Esophagus muscularis mucosa (tissue), 4 donors: Measurements from ENCODE around the gene NAA20. TPM values are rescaled to one million over a fixed set of nuclear protein-coding genes. Genes with fewer than 3 reads are reported as not detected.
A peak's percentile ranks its signal among the peaks of the same experiment; 100 is the strongest.

ENCODE experiments used
- DNase-seq: peaks from one replicate; pipeline ENCODE4 v3.0.0-alpha.2; 2017; ENCODE audit errors: extremely low spot score
- H3K27ac ChIP-seq, 4 donors: fragments of 200-600 bp; sonication (generic); replicated peaks in 1 of 4; 1 replicate in 3 of 4; 2 replicates in 1 of 4; pipeline ENCODE4 v1.5.1; 2016 to 2019; ENCODE audit warnings: mild to moderate bottlenecking in 1 of 4
- H3K27me3 ChIP-seq, 4 donors: fragments of 200-600 bp; sonication (generic); one replicate each; pipeline versions ENCODE4 v1.5.1 to v1.6.0; 2016 to 2019
- H3K36me3 ChIP-seq, 4 donors: fragments of 200-600 bp; sonication (generic); one replicate each; pipeline ENCODE4 v1.5.1; 2016 to 2019
- H3K4me1 ChIP-seq, 4 donors: fragments of 200-600 bp; sonication (generic); one replicate each; pipeline ENCODE4 v1.5.1; 2016 to 2019
- H3K4me3 ChIP-seq, 4 donors: fragments of 200-600 bp; sonication (generic); 1 replicate in 2 of 4; 2 replicates in 2 of 4; pipeline ENCODE4 v1.5.1; 2016 to 2019; ENCODE audit warnings: mild to moderate bottlenecking in 4 of 4, moderate library complexity in 1 of 4
- H3K9me3 ChIP-seq, 4 donors: fragments of 200-600 bp; sonication (generic); 1 replicate in 3 of 4; 2 replicates in 1 of 4; pipeline ENCODE4 v1.5.1; 2016 to 2019
- CTCF ChIP-seq, 3 experiments: fragments of 200-600 bp in 2 of 3; fragments of 450-650 bp in 1 of 3; sonication (generic) in 2 of 3; IDR thresholded peaks; one replicate each; pipeline ENCODE4 v1.5.1; 2017 to 2019; ENCODE audit warnings: antibody characterized with exemption in 3 of 3, mild to moderate bottlenecking in 2 of 3, moderate library complexity in 1 of 3
- EP300 ChIP-seq: sonication (generic); formaldehyde crosslinking; IDR thresholded peaks from one replicate; pipeline ENCODE4 v1.6.1; 2017; ENCODE audit warnings: antibody characterized with exemption
- POLR2A ChIP-seq: fragments of 450-650 bp; IDR thresholded peaks from one replicate; pipeline ENCODE4 v1.6.1; 2017; ENCODE audit warnings: antibody characterized with exemption, moderate library complexity, mild to moderate bottlenecking, low read depth
- POLR2AphosphoS5 ChIP-seq, 2 donors: sonication (generic); formaldehyde crosslinking; IDR thresholded peaks; one replicate each; pipeline ENCODE4 v1.6.1; 2017; ENCODE audit warnings: antibody characterized with exemption in 2 of 2
- WGBS: methylation state at CpG from one replicate; pipeline ENCODE4 v1.1.5; 2018; 5-methylcytosine and 5-hydroxymethylcytosine counted together
- intact Hi-C: fragments of 100-400 bp; cut with DNase I; formaldehyde crosslinking; loops from one replicate; pipeline ENCODE4 v1.15.1; 2023
- total RNA-seq, 4 donors: library from RNA; depleted of rRNA; stranded (reverse); fragments of >200 nt; gene quantifications; one replicate each; pipeline versions ENCODE4 v1.1.0 to v1.2.1, GENCODE V29; 2016

NAA20 gene
- total RNA-seq, 4 donors from 2014 or later, result 29.5 to 38.5 (median 34.8) TPM

- WGBS, result 32% methylated on average over 5 of the region's 5 CpGs
- H3K36me3 ChIP-seq, result peaks cover 0 to 11% (median 3%) of the 10 kb centered on the region in 4 donors
- no peaks in the 10 kb centered on the region for H3K27me3 ChIP-seq
- TF ChIP-seq POLR2A (no peak), EP300 (no peak), CTCF (IDR thresholded peaks at IDR 0.05) (no peak), POLR2AphosphoS5 (IDR thresholded peaks at IDR 0.05) (no peak)
- H3K9me3 ChIP-seq, result no peaks in the 10 kb centered on the region
- peak overlapping the region; percentile 60 to 66 (median 64) for H3K4me3 ChIP-seq
- peaks cover 71 to 93% (median 86%) of the 10 kb centered on the region in 4 donors for H3K4me1 ChIP-seq
- no peak for DNase-seq
- peak overlapping the region; percentile 92 to 93 (median 92) for H3K27ac ChIP-seq
- intact Hi-C loops, result loop anchor here (5.0 kb wide), 1 partner anchor 90 kb away; no protein-coding TSS in a partner anchor
Observed at GRCh38 chr20:19977373-19977770, 39.8 kb upstream of the NAA20 start.

GRCh38 chr20:19978511-19979210 is 38.5 kb upstream of the NAA20 start:
- TF ChIP-seq CTCF (IDR thresholded peaks at IDR 0.05), result no peak
- TF ChIP-seq POLR2A, result no peak
- no peak for TF ChIP-seq POLR2AphosphoS5 (IDR thresholded peaks at IDR 0.05)
- TF ChIP-seq EP300, result no peak
- H3K36me3 ChIP-seq, result peaks cover 0 to 12% (median 3%) of the 10 kb centered on the region in 4 donors
- peak overlapping the region; percentile 92 to 93 (median 92) for H3K27ac ChIP-seq
- 71% methylated on average over 6 of the region's 6 CpGs for WGBS
- DNase-seq, result no peak
- H3K4me1 ChIP-seq, result peaks cover 73 to 96% (median 82%) of the 10 kb centered on the region in 4 donors
- intact Hi-C loops, result loop anchor here (5.0 kb wide), 1 partner anchor 91 kb away; no protein-coding TSS in a partner anchor
- no peaks in the 10 kb centered on the region for H3K9me3 ChIP-seq
- peak overlapping the region in 1 of 4 donors; percentile 60 for H3K4me3 ChIP-seq
- H3K27me3 ChIP-seq, result no peaks in the 10 kb centered on the region

- WGBS, result 91% methylated on average over 8 of the region's 8 CpGs
- Histone ChIP-seq H3K4me3 (no peak overlapping the region), H3K9me3 (no peaks in the 10 kb centered on the region), H3K27ac (peak overlapping the region; percentile 13 to 93 (median 54)), H3K4me1 (peaks cover 79 to 95% (median 83%) of the 10 kb centered on the region in 4 donors), H3K36me3 (peaks cover 0 to 8% (median 3%) of the 10 kb centered on the region in 4 donors), H3K27me3 (no peaks in the 10 kb centered on the region)
- intact Hi-C loops, result no loop called here
- no peak for DNase-seq
- TF ChIP-seq CTCF (IDR thresholded peaks at IDR 0.05), result no peak
- TF ChIP-seq POLR2A, result no peak
- TF ChIP-seq POLR2AphosphoS5 (IDR thresholded peaks at IDR 0.05), result no peak
- no peak for TF ChIP-seq EP300
Observed at GRCh38 chr20:19981031-19981451, 36.1 kb upstream of the NAA20 start.

- peaks cover 0 to 23% (median 9%) of the 10 kb centered on the region in 4 donors for H3K36me3 ChIP-seq
- H3K9me3 ChIP-seq, result no peaks in the 10 kb centered on the region
- H3K4me1 ChIP-seq, result peaks cover 60 to 76% (median 71%) of the 10 kb centered on the region in 4 donors
Observed at GRCh38 chr20:19986419-19986818, 30.7 kb upstream of the NAA20 start.

GRCh38 chr20:19987046-19987445 is 30.1 kb upstream of the NAA20 start:
- H3K4me1 ChIP-seq, result peaks cover 60 to 76% (median 71%) of the 10 kb centered on the region in 4 donors
- no peak for TF ChIP-seq POLR2A
- no peak for TF ChIP-seq POLR2AphosphoS5 (IDR thresholded peaks at IDR 0.05)
- TF ChIP-seq CTCF (IDR thresholded peaks at IDR 0.05), result no peak
- no peak for TF ChIP-seq EP300
- intact Hi-C loops, result no loop called here
- H3K36me3 ChIP-seq, result peaks cover 0 to 23% (median 10%) of the 10 kb centered on the region in 4 donors
- no peak overlapping the region for H3K4me3 ChIP-seq
- WGBS, result 71% methylated on average over 4 of the region's 4 CpGs
- H3K27ac ChIP-seq, result peak overlapping the region in 3 of 4 donors; percentile 32 to 45 (median 33)
- no peaks in the 10 kb centered on the region for H3K27me3 ChIP-seq
- no peaks in the 10 kb centered on the region for H3K9me3 ChIP-seq
- no peak for DNase-seq

More at GRCh38 chr20:19986419-19986818, 30.7 kb upstream of the NAA20 start:
- WGBS, result 16% methylated on average over 6 of the region's 6 CpGs
- Histone ChIP-seq H3K4me3 (no peak overlapping the region), H3K27ac (peak overlapping the region; percentile 32 to 58 (median 39)), H3K27me3 (no peaks in the 10 kb centered on the region)
- no peak for DNase-seq
- intact Hi-C loops, result no loop called here
- TF ChIP-seq EP300 (no peak), POLR2AphosphoS5 (IDR thresholded peaks at IDR 0.05) (peak in 1 of 2 donors; percentile 31)
